Lung (tissue), 12 donors: ENCODE measurements around the gene ZFYVE9. TPM values are rescaled to one million over a fixed set of nuclear protein-coding genes. Genes with fewer than 3 reads are reported as not detected.
"Not testable (repeated sequence)": the region's sequence is repeated elsewhere in the genome, so short reads cannot be mapped to it uniquely, and the experiment has no call there.

Experiments
- ATAC-seq: fragments of 200-7000 bp; cut with Tn5 transposase; one replicate; pipeline ENCODE4 v1.9.1; 2020; ENCODE audit warnings: moderate number of reproducible peaks; ENCODE audit not compliant: insufficient read depth, low FRiP score
- DNase-seq, 3 donors: peaks; one replicate each; pipeline ENCODE4 v3.0.0-alpha.2; 2013 to 2017
- H3K27ac ChIP-seq, 2 donors: one replicate each; pipeline ENCODE4 v1.5.1; 2013; ENCODE audit warnings: mild to moderate bottlenecking in 2 of 2, moderate library complexity in 2 of 2, control low read depth in 1 of 2, inconsistent platforms in 1 of 2, low read depth in 1 of 2, low read length in 1 of 2
- H3K27me3 ChIP-seq, 3 donors: one replicate each; pipeline ENCODE4 v1.5.1; 2013; ENCODE audit warnings: low read length in 2 of 3; ENCODE audit not compliant: control insufficient read depth in 3 of 3, insufficient read depth in 3 of 3
- H3K36me3 ChIP-seq, 4 donors: one replicate each; pipeline ENCODE4 v1.5.1; 2013; ENCODE audit warnings: low read length in 4 of 4, mild to moderate bottlenecking in 1 of 4, moderate library complexity in 1 of 4; ENCODE audit not compliant: control insufficient read depth in 4 of 4, insufficient read depth in 4 of 4
- H3K4me1 ChIP-seq, 5 donors: one replicate each; pipeline ENCODE4 v1.5.1; 2013; ENCODE audit warnings: low read length in 5 of 5, mild to moderate bottlenecking in 2 of 5, moderate library complexity in 1 of 5; ENCODE audit not compliant: control insufficient read depth in 5 of 5, insufficient read depth in 5 of 5
- H3K4me3 ChIP-seq: one replicate; pipeline ENCODE4 v1.5.1; 2013; ENCODE audit warnings: mild to moderate bottlenecking, control low read depth, moderate library complexity
- H3K9ac ChIP-seq, 2 donors: one replicate each; pipeline ENCODE4 v1.5.1; 2013; ENCODE audit warnings: low read length in 2 of 2, control low read depth in 1 of 2; ENCODE audit not compliant: insufficient read depth in 1 of 2
- H3K9me3 ChIP-seq, 4 donors: one replicate each; pipeline ENCODE4 v1.5.1; 2013; ENCODE audit warnings: low read length in 3 of 4, mild to moderate bottlenecking in 1 of 4, moderate library complexity in 1 of 4; ENCODE audit not compliant: control insufficient read depth in 4 of 4, insufficient read depth in 3 of 4
- WGBS, 2 donors: extraction: QIAGEN DNeasy Blood & Tissue Kit; methylation state at CpG; one replicate each; pipeline ENCODE4 v1.1.7; 2013; 5-methylcytosine and 5-hydroxymethylcytosine counted together
- polyA plus RNA-seq, 2 donors: library from polyadenylated mRNA; stranded (reverse); fragments of 200-250 nt; gene quantifications; one replicate each; pipeline ENCODE4 v1.2.1, GENCODE V29; 2013
- total RNA-seq, 2 donors: library from RNA; depleted of rRNA in 1 of 2; stranded (reverse); fragments of >200 nt in 1 of 2; gene quantifications; one replicate each; pipeline ENCODE4 v1.2.1, GENCODE V29; 2014 to 2021
- TF ChIP-seq, protein P1 (sequence below): IDR thresholded peaks from 2 replicates; pipeline ENCODE4 v1.5.1; 2012; ENCODE audit warnings: mild to moderate bottlenecking; ENCODE audit errors: control extremely low read depth, extremely low read depth
- donor health status: control.
- donor health status: control.
- donor health status: Bipolar disorder and iron deficiency.
- donor health status: healthy.
- donor health status: DM: yes; HTN: yes; CAD: no.

Gene ZFYVE9
- total and polyA plus RNA-seq, 4 donors = 3.3 to 51.5 (median 9.9) TPM

DNA sequence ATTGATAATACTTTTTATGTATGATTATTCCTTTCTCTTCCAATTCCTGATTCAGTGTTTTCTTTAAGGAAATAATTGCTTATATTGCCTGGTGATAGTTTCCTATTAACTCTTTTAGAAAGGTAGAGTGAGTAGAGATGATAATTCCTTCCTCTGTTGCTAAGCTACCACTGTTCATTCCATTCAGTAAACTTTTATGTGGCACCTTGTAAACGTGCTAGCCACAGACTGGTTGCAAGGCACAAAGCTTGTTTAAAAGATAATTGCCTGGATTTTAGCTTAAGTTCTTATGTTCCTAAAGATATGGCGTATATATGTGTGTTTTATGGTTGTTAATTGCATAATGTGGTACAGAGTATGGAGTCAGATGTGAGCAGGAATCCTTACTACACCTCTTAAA is 3.2 kb downstream of the ZFYVE9 start:
- H3K4me1 ChIP-seq = peaks cover 0 to 16% (median 3%) of the 10 kb centered on the region in 5 donors
- H3K27ac ChIP-seq = no peak overlapping the region
- no peaks in the 10 kb centered on the region for H3K27me3 ChIP-seq
- 70 to 78% methylated on average over 2 of the region's 2 CpGs for WGBS, 2 donors
- DNase-seq (no peak), ATAC-seq (no peak)
- H3K4me3 ChIP-seq = no peak overlapping the region
- TF ChIP-seq, protein P1, sequence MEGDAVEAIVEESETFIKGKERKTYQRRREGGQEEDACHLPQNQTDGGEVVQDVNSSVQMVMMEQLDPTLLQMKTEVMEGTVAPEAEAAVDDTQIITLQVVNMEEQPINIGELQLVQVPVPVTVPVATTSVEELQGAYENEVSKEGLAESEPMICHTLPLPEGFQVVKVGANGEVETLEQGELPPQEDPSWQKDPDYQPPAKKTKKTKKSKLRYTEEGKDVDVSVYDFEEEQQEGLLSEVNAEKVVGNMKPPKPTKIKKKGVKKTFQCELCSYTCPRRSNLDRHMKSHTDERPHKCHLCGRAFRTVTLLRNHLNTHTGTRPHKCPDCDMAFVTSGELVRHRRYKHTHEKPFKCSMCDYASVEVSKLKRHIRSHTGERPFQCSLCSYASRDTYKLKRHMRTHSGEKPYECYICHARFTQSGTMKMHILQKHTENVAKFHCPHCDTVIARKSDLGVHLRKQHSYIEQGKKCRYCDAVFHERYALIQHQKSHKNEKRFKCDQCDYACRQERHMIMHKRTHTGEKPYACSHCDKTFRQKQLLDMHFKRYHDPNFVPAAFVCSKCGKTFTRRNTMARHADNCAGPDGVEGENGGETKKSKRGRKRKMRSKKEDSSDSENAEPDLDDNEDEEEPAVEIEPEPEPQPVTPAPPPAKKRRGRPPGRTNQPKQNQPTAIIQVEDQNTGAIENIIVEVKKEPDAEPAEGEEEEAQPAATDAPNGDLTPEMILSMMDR = no peak
- no peak overlapping the region for H3K9ac ChIP-seq
- H3K36me3 ChIP-seq = no peaks in the 10 kb centered on the region
- no peaks in the 10 kb centered on the region for H3K9me3 ChIP-seq

DNA sequence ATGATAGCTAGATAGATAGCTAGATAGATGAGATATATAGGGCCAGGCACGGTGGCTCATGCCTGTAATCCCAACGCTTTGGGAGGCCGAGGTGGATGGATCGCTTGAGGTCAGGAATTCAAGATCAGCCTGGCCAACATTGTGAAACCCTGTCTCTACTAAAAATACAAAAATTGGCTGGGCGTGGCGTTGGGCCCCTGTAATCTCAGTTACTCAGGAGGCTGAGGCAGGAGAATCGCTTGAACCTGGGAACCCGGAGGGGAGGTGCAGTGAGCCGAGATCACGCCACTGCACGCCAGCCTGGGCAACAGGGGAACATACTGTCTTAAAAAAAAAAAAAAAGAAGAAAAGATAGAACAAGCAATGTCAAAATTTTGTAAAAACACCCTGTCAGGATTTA is 8.6 kb downstream of the ZFYVE9 start:
- not testable (repeated sequence) for H3K27ac ChIP-seq, H3K9me3 ChIP-seq, H3K9ac ChIP-seq, DNase-seq, H3K36me3 ChIP-seq, H3K27me3 ChIP-seq, ATAC-seq, H3K4me3 ChIP-seq
- peaks cover 0 to 19% (median 2%) of the 10 kb centered on the region in 5 donors for H3K4me1 ChIP-seq
- WGBS, 2 donors = 93 to 95% methylated on average over 11 of the region's 11 CpGs

DNA sequence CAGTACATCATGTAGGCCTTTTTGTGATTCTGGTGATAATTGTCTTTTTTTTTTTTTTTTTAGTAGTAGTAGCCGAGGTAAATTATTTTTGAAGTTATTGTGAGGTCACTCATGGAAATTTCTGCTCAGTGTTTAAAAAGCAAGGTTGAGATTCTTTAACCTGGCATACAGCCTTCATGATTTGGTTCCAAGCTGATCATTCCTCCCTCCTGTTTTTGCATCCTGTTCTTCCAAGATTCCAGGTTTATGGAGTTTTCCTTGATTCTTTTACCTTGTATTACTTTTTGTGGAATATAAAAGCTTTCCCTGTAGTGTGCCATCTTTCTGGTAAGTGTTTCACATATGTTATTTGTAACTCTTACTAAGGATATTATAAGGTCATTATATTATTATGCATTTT is 9.1 kb downstream of the ZFYVE9 start:
- H3K9me3 ChIP-seq = no peaks in the 10 kb centered on the region

DNA sequence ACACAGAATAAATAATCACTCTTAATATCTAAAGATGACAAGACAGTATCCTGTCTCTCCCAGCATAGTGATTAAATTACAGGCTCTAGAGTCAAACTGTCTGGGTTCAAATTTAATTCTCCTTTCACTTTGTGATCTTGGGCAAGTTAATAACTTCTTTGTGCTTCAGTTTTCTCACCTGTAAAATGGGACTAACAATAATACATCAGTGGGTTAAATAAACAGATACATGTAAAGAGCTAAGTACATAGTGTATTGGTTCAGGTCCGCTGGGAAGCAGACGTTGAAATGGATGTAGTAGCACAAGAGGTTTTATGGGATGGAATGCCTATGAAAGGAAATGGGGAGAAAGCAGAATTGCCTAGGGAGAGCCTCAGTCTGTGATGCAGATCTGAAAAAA is 10.7 kb downstream of the ZFYVE9 start:
- H3K9me3 ChIP-seq = no peaks in the 10 kb centered on the region
- TF ChIP-seq, protein P1 = no peak
- H3K27ac ChIP-seq = no peak overlapping the region
- no peak overlapping the region for H3K9ac ChIP-seq
- no peak overlapping the region for H3K4me3 ChIP-seq
- H3K4me1 ChIP-seq = peaks cover 0 to 19% (median 2%) of the 10 kb centered on the region in 5 donors
- no peaks in the 10 kb centered on the region for H3K36me3 ChIP-seq
- no peaks in the 10 kb centered on the region for H3K27me3 ChIP-seq
- WGBS, 2 donors = 92 to 94% methylated on average over 2 of the region's 2 CpGs
- no peak for DNase-seq
- ATAC-seq = no peak

More for the DNA sequence above, 9.1 kb downstream of the ZFYVE9 start:
- Histone ChIP-seq H3K4me3 (no peak overlapping the region), H3K27ac (no peak overlapping the region), H3K4me1 (peaks cover 0 to 19% (median 2%) of the 10 kb centered on the region in 5 donors), H3K9ac (no peak overlapping the region), H3K27me3 (no peaks in the 10 kb centered on the region), H3K36me3 (no peaks in the 10 kb centered on the region)
- DNase-seq = no peak
- ATAC-seq = no peak
- TF ChIP-seq, protein P1 = no peak
- 50 to 73% methylated on average over 1 of the region's 1 CpG for WGBS, 2 donors
